GM12874 (cell line): ENCODE data around the gene FBRSL1.

Experiments used
- CTCF ChIP-seq: IDR thresholded peaks from 2 replicates; pipeline ENCODE4 v1.5.1; 2011; ENCODE audit warnings: low read depth, mild to moderate bottlenecking, control low read depth, low read length, moderate library complexity; ENCODE audit not compliant: insufficient read depth

The FBRSL1 gene

GRCh38 chr12:132501204-132501940, 11.4 kb downstream of the FBRSL1 start:
- TF ChIP-seq CTCF = no peak

- no peak for TF ChIP-seq CTCF
Observed at GRCh38 chr12:132502149-132502881, 12.4 kb downstream of the FBRSL1 start.

- no peak for TF ChIP-seq CTCF
Observed at GRCh38 chr12:132502882-132503193, 12.9 kb downstream of the FBRSL1 start.

- TF ChIP-seq CTCF = no peak
Observed at GRCh38 chr12:132503618-132504204, 13.8 kb downstream of the FBRSL1 start.

- TF ChIP-seq CTCF = no peak
Observed at GRCh38 chr12:132505105-132505851, 15.3 kb downstream of the FBRSL1 start.

- TF ChIP-seq CTCF = no peak
Observed at GRCh38 chr12:132505852-132506219, 15.9 kb downstream of the FBRSL1 start.

- TF ChIP-seq CTCF = no peak
Observed at GRCh38 chr12:132506328-132507160, 16.6 kb downstream of the FBRSL1 start.
